H1 (cell line): ENCODE results near the gene CFAP54. TPM values are rescaled to one million over a fixed set of nuclear protein-coding genes. Genes with fewer than 3 reads are reported as not detected.

Experiments
- CTCF ChIA-PET: fragments of 300-600 bp; sonication (Branson Sonifier 250); formaldehyde crosslinking; loops from one replicate; lab custom pipeline; 2021; ENCODE audit not compliant: partially characterized antibody; lab: Charles Lee
- POLR2A ChIA-PET: fragments of 300-600 bp; sonication (Branson Sonifier 250); formaldehyde crosslinking; loops from one replicate; lab custom pipeline; 2021; ENCODE audit warnings: inconsistent platforms; ENCODE audit not compliant: partially characterized antibody; lab: Charles Lee
- DNase-seq, 2 experiments: peaks; one replicate each; pipeline versions ENCODE4 v3.0.0 to v3.0.0-alpha.2; 2010 to 2022; ENCODE audit warnings: low spot score in 2 of 2, low read depth in 1 of 2, mixed read lengths in 1 of 2
- FAIRE-seq: peaks from 2 replicates; lab custom pipeline; 2011; peaks lifted over from hg19 to GRCh38; lab: Jason Lieb, UNC
- H2AFZ ChIP-seq: 2 replicates; pipeline ENCODE4 v1.8.1; 2012; ENCODE audit warnings: low read length, inconsistent platforms
- H2AK5ac ChIP-seq: 2 replicates; pipeline ENCODE4 v1.6.1; 2013; ENCODE audit warnings: low read depth, low read length
- H2BK120ac ChIP-seq: replicated peaks from 2 replicates; pipeline ENCODE3; 2013; ENCODE audit warnings: low read depth, low read length, inconsistent platforms
- H2BK12ac ChIP-seq: 2 replicates; pipeline ENCODE4 v1.6.1; 2013; ENCODE audit warnings: low read depth, low read length
- H2BK15ac ChIP-seq: 2 replicates; pipeline ENCODE4 v1.6.1; 2013; ENCODE audit warnings: low read length
- H2BK20ac ChIP-seq: 2 replicates; pipeline ENCODE4 v1.6.1; 2013; ENCODE audit warnings: low read length
- H2BK5ac ChIP-seq: 2 replicates; pipeline ENCODE4 v1.6.1; 2013; ENCODE audit warnings: low read depth, low read length
- H3K14ac ChIP-seq: 2 replicates; pipeline ENCODE4 v1.6.1; 2013; ENCODE audit warnings: inconsistent platforms; ENCODE audit not compliant: insufficient read length
- H3K18ac ChIP-seq: 2 replicates; pipeline ENCODE4 v1.6.1; 2013; ENCODE audit warnings: low read length; ENCODE audit errors: extremely low read depth
- H3K23ac ChIP-seq: 2 replicates; pipeline ENCODE4 v1.6.1; 2013; ENCODE audit warnings: inconsistent platforms; ENCODE audit not compliant: insufficient read length
- H3K23me2 ChIP-seq: 2 replicates; pipeline ENCODE4 v1.6.1; 2013; ENCODE audit warnings: low read depth, low read length
- H3K27ac ChIP-seq: 2 replicates; pipeline ENCODE4 v1.6.1; 2011; ENCODE audit warnings: low read depth, low read length, inconsistent platforms
- H3K27me3 ChIP-seq, 4 experiments: replicated peaks in 1 of 4; 1 replicate in 1 of 4; 2 replicates in 3 of 4; pipeline versions ENCODE4 v1.6.1 to v1.8.1; 2011 to 2013; ENCODE audit warnings: low read length in 3 of 4, mild to moderate bottlenecking in 3 of 4, inconsistent platforms in 2 of 4, mixed read lengths in 2 of 4, moderate library complexity in 1 of 4; ENCODE audit not compliant: control insufficient read depth in 3 of 4, insufficient read depth in 3 of 4; ENCODE audit errors: extremely low read depth in 1 of 4
- H3K36me3 ChIP-seq, 4 experiments: 2 replicates each; pipeline versions ENCODE4 v1.6.1 to v1.8.1; 2011 to 2013; ENCODE audit warnings: mild to moderate bottlenecking in 4 of 4, low read length in 3 of 4, moderate library complexity in 2 of 4, control low read depth in 1 of 4, inconsistent platforms in 1 of 4; ENCODE audit not compliant: insufficient read depth in 4 of 4, control insufficient read depth in 2 of 4
- H3K4ac ChIP-seq: replicated peaks from 2 replicates; pipeline ENCODE3; 2013; ENCODE audit warnings: low read length, low read depth, mixed read lengths, inconsistent platforms; ENCODE audit not compliant: insufficient read length
- H3K4me1 ChIP-seq, 4 experiments: replicated peaks in 1 of 4; 1 replicate in 1 of 4; 2 replicates in 3 of 4; pipeline versions ENCODE4 v1.6.1 to v1.8.1; 2011 to 2013; ENCODE audit warnings: low read length in 3 of 4, inconsistent platforms in 2 of 4, mixed read lengths in 1 of 4; ENCODE audit not compliant: insufficient read depth in 4 of 4, control insufficient read depth in 3 of 4
- H3K4me2 ChIP-seq, 2 experiments: 2 replicates each; pipeline versions ENCODE4 v1.6.1 to v1.8.1; 2011 to 2013; ENCODE audit warnings: low read depth in 2 of 2, low read length in 2 of 2, control low read depth in 1 of 2, inconsistent platforms in 1 of 2, mild to moderate bottlenecking in 1 of 2; ENCODE audit not compliant: insufficient read depth in 1 of 2
- H3K4me3 ChIP-seq, 4 experiments: fragments of 200-600, 300-600 bp in 1 of 4; sonication (generic), shearing (Covaris generic), sonication (Bioruptor Twin) in 1 of 4; 2 replicates each; pipeline versions ENCODE4 v1.5.1 to v1.8.1; 2011 to 2016; ENCODE audit warnings: low read length in 4 of 4, low read depth in 3 of 4, control low read depth in 2 of 4, inconsistent platforms in 2 of 4, mild to moderate bottlenecking in 2 of 4, mixed read lengths in 1 of 4, moderate library complexity in 1 of 4; ENCODE audit not compliant: insufficient read depth in 2 of 4; ENCODE audit errors: extremely low read depth in 1 of 4
- H3K56ac ChIP-seq: replicated peaks from 2 replicates; pipeline ENCODE3; 2013; ENCODE audit warnings: low read depth, mild to moderate bottlenecking, mixed read lengths, low read length, inconsistent platforms; ENCODE audit not compliant: insufficient read length
- H3K79me1 ChIP-seq: 2 replicates; pipeline ENCODE4 v1.6.1; 2013; ENCODE audit warnings: low read depth, low read length, control low read depth
- H3K79me2 ChIP-seq, 2 experiments: 2 replicates each; pipeline versions ENCODE4 v1.6.1 to v1.8.1; 2012 to 2013; ENCODE audit warnings: low read length in 2 of 2, mild to moderate bottlenecking in 2 of 2, inconsistent platforms in 1 of 2; ENCODE audit not compliant: insufficient read depth in 2 of 2, control insufficient read depth in 1 of 2
- H3K9ac ChIP-seq, 4 experiments: replicated peaks in 1 of 4; 1 replicate in 1 of 4; 2 replicates in 3 of 4; pipeline versions ENCODE4 v1.6.1 to v1.8.1; 2011 to 2013; ENCODE audit warnings: low read depth in 3 of 4, low read length in 3 of 4, control low read depth in 2 of 4, mild to moderate bottlenecking in 2 of 4, moderate library complexity in 2 of 4, inconsistent platforms in 1 of 4; ENCODE audit errors: extremely low read depth in 1 of 4
- H3K9me3 ChIP-seq, 2 experiments: 2 replicates each; pipeline versions ENCODE4 v1.6.1 to v1.8.1; 2012 to 2013; ENCODE audit warnings: mild to moderate bottlenecking in 2 of 2, moderate library complexity in 2 of 2, control low read depth in 1 of 2, inconsistent platforms in 1 of 2, low read depth in 1 of 2, low read length in 1 of 2, mixed read lengths in 1 of 2; ENCODE audit not compliant: insufficient read depth in 2 of 2
- H4K20me1 ChIP-seq, 2 experiments: replicated peaks in 1 of 2; 2 replicates each; pipeline versions ENCODE3 to v1.8.1; 2011 to 2013; ENCODE audit warnings: inconsistent platforms in 2 of 2, low read length in 2 of 2, mild to moderate bottlenecking in 1 of 2; ENCODE audit not compliant: insufficient read depth in 2 of 2, control insufficient read depth in 1 of 2
- H4K5ac ChIP-seq: 2 replicates; pipeline ENCODE4 v1.6.1; 2013; ENCODE audit warnings: low read length, low read depth, mixed read lengths, inconsistent platforms; ENCODE audit not compliant: insufficient read length
- H4K8ac ChIP-seq: 2 replicates; pipeline ENCODE4 v1.8.0; 2013; ENCODE audit warnings: mild to moderate bottlenecking, moderate library complexity, low read length, inconsistent platforms; ENCODE audit not compliant: insufficient read depth; ENCODE audit errors: extremely low read depth
- H4K91ac ChIP-seq: replicated peaks from 2 replicates; pipeline ENCODE3; 2013; ENCODE audit warnings: low read length, mixed read lengths, inconsistent platforms; ENCODE audit not compliant: insufficient read length
- CTBP2 ChIP-seq: IDR thresholded peaks from 2 replicates; pipeline ENCODE4 v1.7.0; 2011; ENCODE audit warnings: borderline replicate concordance, mild to moderate bottlenecking, moderate library complexity, mixed read lengths, low read length; ENCODE audit not compliant: insufficient read depth, insufficient read length
- CTCF ChIP-seq, 3 experiments: IDR thresholded peaks; 1 replicate in 2 of 3; 2 replicates in 1 of 3; pipeline versions ENCODE4 v1.5.1 to v1.6.1; 2011; ENCODE audit warnings: low read length in 3 of 3, mild to moderate bottlenecking in 3 of 3, inconsistent platforms in 2 of 3, low read depth in 1 of 3, moderate library complexity in 1 of 3; ENCODE audit not compliant: insufficient read depth in 1 of 3; ENCODE audit errors: control extremely low read depth in 1 of 3
- E2F6 ChIP-seq: IDR thresholded peaks from 2 replicates; pipeline ENCODE4 v1.6.1; 2012; ENCODE audit warnings: inconsistent platforms
- EZH2 ChIP-seq: fragments of 200-600 bp; sonication (generic); IDR thresholded peaks from 2 replicates; pipeline ENCODE4 v1.7.1; 2012; ENCODE audit warnings: low read depth, mild to moderate bottlenecking, moderate library complexity, low read length, inconsistent platforms; ENCODE audit not compliant: severe bottlenecking
- HDAC6 ChIP-seq: IDR thresholded peaks from one replicate; pipeline ENCODE4 v1.7.1; 2012; ENCODE audit warnings: low read depth, mild to moderate bottlenecking, inconsistent platforms, low read length, moderate library complexity
- NANOG ChIP-seq: IDR thresholded peaks from 2 replicates; pipeline ENCODE4 v1.6.1; 2011; ENCODE audit warnings: low read length, low read depth, mild to moderate bottlenecking, inconsistent platforms; ENCODE audit not compliant: insufficient read depth, poor library complexity, severe bottlenecking
- RFX5 ChIP-seq: IDR thresholded peaks from 2 replicates; pipeline ENCODE4 v1.6.1; 2011; ENCODE audit warnings: low read depth, low read length, improper control_type of control experiment, borderline replicate concordance
- SP2 ChIP-seq: IDR thresholded peaks from 2 replicates; pipeline ENCODE4 v1.6.1; 2012; ENCODE audit warnings: mild to moderate bottlenecking, low read length, inconsistent platforms
- ZNF274 ChIP-seq: IDR thresholded peaks from 2 replicates; pipeline ENCODE4 v1.7.0; 2012; ENCODE audit warnings: low read length, borderline replicate concordance; ENCODE audit errors: extremely low read depth
- WGBS, 2 experiments: shearing (Covaris generic) in 1 of 2; methylation state at CpG; one replicate each; pipeline versions ENCODE4 v1.1.6 to v1.1.7; 2013 to 2015; ENCODE audit warnings: low lambda C conversion rate in 2 of 2, mixed read lengths in 2 of 2, inconsistent platforms in 1 of 2, low coverage in 1 of 2, missing lambda C conversion rate in 1 of 2; ENCODE audit not compliant: insufficient replicate concordance in 2 of 2, insufficient coverage in 1 of 2, insufficient read length in 1 of 2; ENCODE audit errors: extremely low coverage in 1 of 2, missing lambda C conversion rate in 1 of 2; 5-methylcytosine and 5-hydroxymethylcytosine counted together
- polyA plus RNA-seq, 7 experiments: library from polyadenylated mRNA; depleted of rRNA in 3 of 7; stranded (reverse) in 5 of 7; unstranded in 2 of 7; fragments of >200 nt in 5 of 7; fragments of 200-250 nt in 2 of 7; gene quantifications; 1 replicate in 5 of 7; 2 replicates in 1 of 7; 4 replicates in 1 of 7; pipeline versions ENCODE4 v1.2.1 to v1.2.3, GENCODE V29; 2011 to 2013; ENCODE audit warnings: missing spikeins in 2 of 7, mixed read lengths in 2 of 7
- total RNA-seq: library from RNA; stranded (reverse); fragmentation: NEBNext Ultra II Directional; extraction: Animal tissue kit (Norgen Biotek cat#: 25700); gene quantifications from 2 replicates; pipeline ENCODE4 v1.2.1, GENCODE V29; 2021

The CFAP54 gene
- total and polyA plus RNA-seq, 2 of the 8 experiments (the other 6 are each of a cell fraction or from before 2014, with no cell fraction given), result 0.17 to 0.33 TPM

GRCh38 chr12:96571101-96571862, 81.9 kb downstream of the CFAP54 start:
- Histone ChIP-seq H2BK20ac (no peak overlapping the region), H2AFZ (no peak overlapping the region), H3K23me2 (no peaks in the 10 kb centered on the region), H4K91ac (no peak overlapping the region), H3K36me3 (no peaks in the 10 kb centered on the region), H3K23ac (no peak overlapping the region), H2BK12ac (no peak overlapping the region), H4K20me1 (no peaks in the 10 kb centered on the region), H2BK15ac (no peak overlapping the region), H3K27me3 (no peaks in the 10 kb centered on the region), H2AK5ac (no peak overlapping the region), H3K27ac (no peak overlapping the region), H3K14ac (no peak overlapping the region), H3K4me1 (no peaks in the 10 kb centered on the region), H3K56ac (no peak overlapping the region), H3K4ac (no peak overlapping the region), H3K9me3 (no peaks in the 10 kb centered on the region), H3K79me1 (no peaks in the 10 kb centered on the region), H3K18ac (no peak overlapping the region), H4K5ac (no peak overlapping the region), H4K8ac (no peak overlapping the region), H2BK120ac (no peak overlapping the region), H3K4me2 (no peak overlapping the region), H3K79me2 (no peaks in the 10 kb centered on the region), H3K9ac (no peak overlapping the region), H2BK5ac (no peak overlapping the region), H3K4me3 (no peak overlapping the region)
- FAIRE-seq, result no peak
- WGBS, 2 experiments, result 87% methylated on average over 4 of the region's 4 CpGs; no CpG with 5 or more reads in 1 of the 2 experiments
- POLR2A ChIA-PET, result no interaction called here
- DNase-seq, result no peak
- CTCF ChIA-PET, result no interaction called here
- no peak for TF ChIP-seq CTCF (IDR thresholded peaks at IDR 0.05; ENCODE audit: control extremely low read depth in 1 of 3, insufficient read depth in 1 of 3, low read depth in 1 of 3, low read length in 3 of 3)
- TF ChIP-seq SP2, result no peak
- no peak for TF ChIP-seq RFX5
- TF ChIP-seq EZH2, result no peak
- TF ChIP-seq HDAC6, result no peak
- no peak for TF ChIP-seq E2F6
- TF ChIP-seq ZNF274, result no peak
- no peak for TF ChIP-seq NANOG
- no peak for TF ChIP-seq CTBP2
